ENCODE data around the gene CEP192. TPM values are rescaled to one million over a fixed set of nuclear protein-coding genes. Genes with fewer than 3 reads are reported as not detected.

CEP192 gene
- total and polyA plus RNA-seq, 8 donors, result 6.7 to 21.7 (median 14.0) TPM

DNA sequence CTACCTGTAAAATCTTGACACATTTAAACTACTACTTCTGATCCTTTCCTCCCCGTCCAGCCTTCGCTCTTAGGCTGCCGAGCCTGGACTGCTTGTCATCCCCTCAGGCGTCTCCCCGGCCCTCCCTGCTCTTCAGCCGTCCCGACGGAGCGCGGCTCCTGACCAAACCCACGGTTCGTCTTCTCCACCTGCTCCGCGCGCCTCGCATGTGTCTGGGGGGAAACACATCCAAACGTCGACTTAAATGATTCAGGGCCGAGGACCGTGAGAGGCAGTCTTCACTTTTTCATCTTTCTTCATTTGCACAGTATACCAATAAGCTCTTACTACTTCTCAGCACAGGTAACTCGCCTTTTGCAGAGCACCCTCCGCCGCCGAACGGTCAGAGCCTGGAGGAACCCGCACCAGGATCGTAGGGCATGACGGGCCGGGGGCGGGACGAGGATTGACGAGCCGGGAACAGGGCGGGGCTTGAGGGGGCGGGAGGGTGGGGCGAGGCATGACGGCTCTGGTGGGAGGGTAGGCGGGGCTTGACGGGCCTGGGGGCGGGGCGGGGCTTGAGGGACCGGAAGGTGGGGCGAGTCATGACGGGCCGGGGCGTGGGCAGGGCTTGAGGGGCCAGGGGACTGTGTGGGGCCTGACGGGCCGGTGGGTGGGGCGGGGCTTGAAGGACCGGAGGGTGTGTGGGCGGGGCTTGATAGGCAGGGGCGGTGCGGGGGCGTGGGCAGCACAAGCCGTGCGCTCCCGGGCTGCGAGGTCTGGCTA lies 43.7 kb upstream of the CEP192 start, which contains the start of gene SEH1L:
TSS of gene SEH1L (plus strand) at position 727 of the 765 bp plus-strand sequence. CDS start 111 bp downstream, outside the sequence.
- Histone ChIP-seq H3K4me3 (peak within 1 kb of the TSS; percentile 41 to 78 (median 60)), H3K36me3 (no peaks in the 10 kb centered on the region), H3K27me3 (no peaks in the 10 kb centered on the region), H3K27ac (peak within 1 kb of the TSS; percentile 94 to 98 (median 94)), H3K9me3 (no peaks in the 10 kb centered on the region), H3K4me1 (peaks cover 0 to 21% (median 10%) of the 10 kb centered on the region in 3 donors)
- TF ChIP-seq, protein P1, sequence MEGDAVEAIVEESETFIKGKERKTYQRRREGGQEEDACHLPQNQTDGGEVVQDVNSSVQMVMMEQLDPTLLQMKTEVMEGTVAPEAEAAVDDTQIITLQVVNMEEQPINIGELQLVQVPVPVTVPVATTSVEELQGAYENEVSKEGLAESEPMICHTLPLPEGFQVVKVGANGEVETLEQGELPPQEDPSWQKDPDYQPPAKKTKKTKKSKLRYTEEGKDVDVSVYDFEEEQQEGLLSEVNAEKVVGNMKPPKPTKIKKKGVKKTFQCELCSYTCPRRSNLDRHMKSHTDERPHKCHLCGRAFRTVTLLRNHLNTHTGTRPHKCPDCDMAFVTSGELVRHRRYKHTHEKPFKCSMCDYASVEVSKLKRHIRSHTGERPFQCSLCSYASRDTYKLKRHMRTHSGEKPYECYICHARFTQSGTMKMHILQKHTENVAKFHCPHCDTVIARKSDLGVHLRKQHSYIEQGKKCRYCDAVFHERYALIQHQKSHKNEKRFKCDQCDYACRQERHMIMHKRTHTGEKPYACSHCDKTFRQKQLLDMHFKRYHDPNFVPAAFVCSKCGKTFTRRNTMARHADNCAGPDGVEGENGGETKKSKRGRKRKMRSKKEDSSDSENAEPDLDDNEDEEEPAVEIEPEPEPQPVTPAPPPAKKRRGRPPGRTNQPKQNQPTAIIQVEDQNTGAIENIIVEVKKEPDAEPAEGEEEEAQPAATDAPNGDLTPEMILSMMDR (IDR thresholded peaks at IDR 0.05), result no peak
- ATAC-seq, result peak; percentile 89 to 95 (median 90)
- no peak for FAIRE-seq
- intact Hi-C loops (cut with DNase I), result no loop called here
- peak; percentile 98 to 100 (median 100) for DNase-seq
- WGBS, 2 donors, result 1% methylated on average over 45 to 57 of the region's 58 CpGs

DNA sequence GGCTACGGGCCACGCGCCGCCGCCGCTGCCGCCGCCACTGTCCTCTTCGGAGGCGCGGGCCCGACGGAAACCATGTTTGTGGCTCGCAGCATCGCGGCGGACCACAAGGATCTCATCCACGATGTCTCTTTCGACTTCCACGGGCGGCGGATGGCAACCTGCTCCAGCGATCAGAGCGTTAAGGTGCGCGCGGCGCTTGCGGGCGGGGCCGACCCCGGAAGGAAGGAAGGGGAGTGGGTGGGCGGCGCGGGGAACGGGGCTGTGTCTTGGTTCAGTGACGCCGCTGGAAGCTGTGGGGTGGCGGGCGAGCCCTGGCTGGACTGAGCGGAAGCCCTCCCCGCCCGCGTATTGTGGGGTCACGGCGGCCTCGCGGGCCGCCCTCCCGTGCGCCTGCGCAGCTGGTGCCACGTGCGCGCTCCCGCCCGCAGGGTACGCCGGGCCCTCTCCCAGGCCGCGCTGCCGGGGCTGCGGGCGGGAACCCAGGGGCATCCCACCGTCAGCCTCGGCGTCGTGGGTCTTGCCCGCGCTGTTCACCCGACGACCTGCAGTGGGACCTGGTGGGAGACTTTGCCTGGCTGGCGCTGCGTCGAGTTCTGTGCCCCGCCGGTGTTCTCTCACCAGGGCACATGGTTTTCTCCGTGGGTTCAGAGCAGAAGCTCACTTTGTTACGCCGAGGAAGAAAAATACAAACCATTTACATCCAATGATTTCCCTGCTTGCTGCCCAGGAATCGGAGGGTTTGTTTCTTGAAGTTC lies 42.9 kb upstream of the CEP192 start:
- Histone ChIP-seq H3K36me3 (no peaks in the 10 kb centered on the region), H3K4me3 (peak overlapping the region; percentile 41 to 78 (median 60)), H3K4me1 (peaks cover 0 to 21% (median 10%) of the 10 kb centered on the region in 3 donors), H3K27ac (peak overlapping the region; percentile 89 to 94 (median 94)), H3K9me3 (no peaks in the 10 kb centered on the region), H3K27me3 (no peaks in the 10 kb centered on the region)
- peak; percentile 90 to 96 (median 93) for DNase-seq
- intact Hi-C loops (cut with DNase I), result no loop called here
- ATAC-seq, result peak; percentile 63 to 80 (median 72)
- no peak for FAIRE-seq
- WGBS, 2 donors, result 1% methylated on average over 73 to 81 of the region's 81 CpGs
- TF ChIP-seq, protein P1 (IDR thresholded peaks at IDR 0.05), result no peak

DNA sequence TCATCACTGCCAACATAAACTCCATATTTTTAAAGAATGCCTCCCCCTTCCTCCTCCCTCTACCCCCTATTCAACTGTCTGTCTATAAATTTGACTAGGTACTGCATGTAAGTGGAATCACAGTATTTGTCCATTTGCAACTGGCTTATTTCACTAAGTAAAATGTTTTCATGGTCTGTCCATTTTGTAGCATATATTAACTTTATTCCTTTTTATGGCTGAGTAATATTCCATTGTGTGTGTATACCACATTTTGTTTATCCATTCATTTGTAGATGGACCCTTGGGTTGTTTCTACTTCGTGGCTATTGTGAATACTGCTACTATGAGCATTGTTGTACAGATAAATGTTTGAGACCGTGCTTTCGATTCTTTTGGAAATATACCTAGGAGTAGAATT lies 32.7 kb upstream of the CEP192 start:
- ATAC-seq (no peak), DNase-seq (no peak), FAIRE-seq (no peak)
- Histone ChIP-seq H3K36me3 (peaks cover 0 to 11% (median 0%) of the 10 kb centered on the region in 3 donors), H3K4me3 (no peak overlapping the region), H3K4me1 (no peaks in the 10 kb centered on the region), H3K27me3 (no peaks in the 10 kb centered on the region), H3K27ac (no peak overlapping the region), H3K9me3 (no peaks in the 10 kb centered on the region)
- 96 to 100% methylated on average over 3 of the region's 3 CpGs for WGBS, 2 donors
- intact Hi-C loops (cut with DNase I), result no loop called here
- TF ChIP-seq, protein P1 (IDR thresholded peaks at IDR 0.05), result no peak

DNA sequence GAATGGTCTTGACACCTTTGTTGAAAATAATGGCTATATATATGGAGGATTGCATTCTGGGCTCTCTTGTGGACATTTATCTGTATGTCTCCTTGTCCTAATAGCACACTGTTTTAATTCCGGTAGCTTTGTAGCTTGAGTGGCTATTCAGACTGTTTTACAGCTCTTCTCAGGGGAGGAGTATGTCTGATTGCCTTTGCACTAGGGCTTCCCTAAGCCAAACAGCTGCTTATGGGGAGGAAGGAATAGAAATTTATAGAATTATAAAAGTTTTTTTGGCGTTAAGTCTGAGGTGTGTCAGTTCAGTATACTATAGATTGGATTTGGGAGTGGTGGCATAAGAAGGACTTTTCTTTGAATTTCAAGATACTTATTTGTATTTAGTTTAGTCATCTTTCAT lies 30.8 kb upstream of the CEP192 start:
- Histone ChIP-seq H3K27ac (no peak overlapping the region), H3K27me3 (no peaks in the 10 kb centered on the region), H3K4me1 (no peaks in the 10 kb centered on the region), H3K4me3 (no peak overlapping the region), H3K9me3 (no peaks in the 10 kb centered on the region), H3K36me3 (peaks cover 0 to 26% (median 0%) of the 10 kb centered on the region in 3 donors)
- TF ChIP-seq, protein P1 (IDR thresholded peaks at IDR 0.05), result no peak
- DNase-seq (no peak), ATAC-seq (no peak), FAIRE-seq (no peak)
- WGBS, 2 donors, result 90 to 95% methylated on average over 2 of the region's 2 CpGs
- intact Hi-C loops (cut with DNase I), result no loop called here

Measured in pancreas (tissue), 10 donors.